Measurements from ENCODE around the gene SMIM13. TPM values are rescaled to one million over a fixed set of nuclear protein-coding genes. Genes with fewer than 3 reads are reported as not detected.
A peak's percentile ranks its signal among the peaks of the same experiment; 100 is the strongest.

Gene SMIM13
- total and polyA plus RNA-seq, 2 experiments from 2014 or later, result 8.9 to 9.6 TPM

- H3K4me3 ChIP-seq, result no peak overlapping the region
- H3K27ac ChIP-seq, result no peak overlapping the region
- DNase-seq (ENCODE audit: low read depth in 1 of 2, low spot score in 1 of 2), result no peak
- H3K36me3 ChIP-seq, result no peaks in the 10 kb centered on the region
- H3K4me1 ChIP-seq (ENCODE audit: low read depth), result no peaks in the 10 kb centered on the region
- no peaks in the 10 kb centered on the region for H3K9me3 ChIP-seq (ENCODE audit: low read depth)
- TF ChIP-seq CTCF (IDR thresholded peaks at IDR 0.05; ENCODE audit: low read depth, low read length), result no peak
- peaks cover under 1% of the 10 kb centered on the region for H3K27me3 ChIP-seq
These were observed 38.9 kb upstream of the SMIM13 start for GRCh38 chr6:11054722-11055121.

GRCh38 chr6:11055127-11055627 is 38.5 kb upstream of the SMIM13 start:
- Histone ChIP-seq H3K4me1 (ENCODE audit: low read depth) (no peaks in the 10 kb centered on the region), H3K9me3 (ENCODE audit: low read depth) (no peaks in the 10 kb centered on the region), H3K27ac (no peak overlapping the region), H3K27me3 (no peaks in the 10 kb centered on the region), H3K36me3 (no peaks in the 10 kb centered on the region), H3K4me3 (no peak overlapping the region)
- no peak for DNase-seq (ENCODE audit: low read depth in 1 of 2, low spot score in 1 of 2)
- no peak for TF ChIP-seq CTCF (IDR thresholded peaks at IDR 0.05; ENCODE audit: low read depth, low read length)

- Histone ChIP-seq H3K27me3 (no peaks in the 10 kb centered on the region), H3K27ac (no peak overlapping the region)
- no peak for TF ChIP-seq CTCF (IDR thresholded peaks at IDR 0.05; ENCODE audit: low read depth, low read length)
These were observed 36.8 kb upstream of the SMIM13 start for GRCh38 chr6:11056871-11057270.

GRCh38 chr6:11058406-11058805 is 35.2 kb upstream of the SMIM13 start:
- H3K36me3 ChIP-seq, result no peaks in the 10 kb centered on the region
- H3K4me1 ChIP-seq (ENCODE audit: low read depth), result no peaks in the 10 kb centered on the region
- H3K27ac ChIP-seq, result no peak overlapping the region
- H3K4me3 ChIP-seq, result no peak overlapping the region
- TF ChIP-seq CTCF (IDR thresholded peaks at IDR 0.05; ENCODE audit: low read depth, low read length), result no peak
- H3K9me3 ChIP-seq (ENCODE audit: low read depth), result no peaks in the 10 kb centered on the region
- peak in 1 of 2 donors; percentile 69 for DNase-seq (ENCODE audit: low read depth in 1 of 2, low spot score in 1 of 2)
- no peaks in the 10 kb centered on the region for H3K27me3 ChIP-seq

More at GRCh38 chr6:11056871-11057270, 36.8 kb upstream of the SMIM13 start:
- Histone ChIP-seq H3K9me3 (ENCODE audit: low read depth) (no peaks in the 10 kb centered on the region), H3K4me1 (ENCODE audit: low read depth) (no peaks in the 10 kb centered on the region), H3K36me3 (no peaks in the 10 kb centered on the region), H3K4me3 (no peak overlapping the region)
- no peak for DNase-seq (ENCODE audit: low read depth in 1 of 2, low spot score in 1 of 2)

GRCh38 chr6:11062083-11062482 is 31.6 kb upstream of the SMIM13 start:
- no peaks in the 10 kb centered on the region for H3K27me3 ChIP-seq
- no peak for DNase-seq (ENCODE audit: low read depth in 1 of 2, low spot score in 1 of 2)
- H3K4me3 ChIP-seq, result no peak overlapping the region
- no peaks in the 10 kb centered on the region for H3K9me3 ChIP-seq (ENCODE audit: low read depth)
- no peaks in the 10 kb centered on the region for H3K4me1 ChIP-seq (ENCODE audit: low read depth)
- no peak for TF ChIP-seq CTCF (IDR thresholded peaks at IDR 0.05; ENCODE audit: low read depth, low read length)
- no peak overlapping the region for H3K27ac ChIP-seq
- H3K36me3 ChIP-seq, result no peaks in the 10 kb centered on the region

GRCh38 chr6:11062715-11063114 is 30.9 kb upstream of the SMIM13 start:
- Histone ChIP-seq H3K4me3 (no peak overlapping the region), H3K9me3 (ENCODE audit: low read depth) (no peaks in the 10 kb centered on the region), H3K27me3 (no peaks in the 10 kb centered on the region), H3K36me3 (no peaks in the 10 kb centered on the region), H3K4me1 (ENCODE audit: low read depth) (no peaks in the 10 kb centered on the region), H3K27ac (no peak overlapping the region)
- TF ChIP-seq CTCF (IDR thresholded peaks at IDR 0.05; ENCODE audit: low read depth, low read length), result no peak
- no peak for DNase-seq (ENCODE audit: low read depth in 1 of 2, low spot score in 1 of 2)
